K562 (cell line): Measurements from ENCODE around the gene NFKBIB. TPM values are rescaled to one million over a fixed set of nuclear protein-coding genes. Genes with fewer than 3 reads are reported as not detected.

Source experiments
- ARNT ChIP-seq, 2 experiments: fragments of 450-650 bp; IDR thresholded peaks; 2 replicates each; pipeline ENCODE4 v1.6.1; 2016; ENCODE audit warnings: mild to moderate bottlenecking in 1 of 2
- BCL6 ChIP-seq: fragments of 250-450 bp; sonication (Bioruptor Pico); IDR thresholded peaks from 2 replicates; pipeline ENCODE4 v1.4.0; 2020
- CBX3 ChIP-seq, 2 experiments: IDR thresholded peaks; 1 replicate in 1 of 2; 2 replicates in 1 of 2; pipeline ENCODE4 v1.6.1; 2012; ENCODE audit warnings: inconsistent platforms in 2 of 2, low read length in 2 of 2, borderline replicate concordance in 1 of 2, control low read depth in 1 of 2
- E2F1 ChIP-seq: sonication (generic); formaldehyde crosslinking; IDR thresholded peaks from 2 replicates; pipeline ENCODE4 v1.8.1; 2023; ENCODE audit warnings: mild to moderate bottlenecking, missing genetic modification reagents, moderate library complexity
- ESRRA ChIP-seq: fragments of 450-650 bp; IDR thresholded peaks from 2 replicates; pipeline ENCODE4 v1.6.1; 2014; ENCODE audit warnings: low read depth, mild to moderate bottlenecking, moderate library complexity, borderline replicate concordance
- FOXA1 ChIP-seq: fragments of 450-650 bp; IDR thresholded peaks from 2 replicates; pipeline ENCODE4 v1.6.1; 2016; ENCODE audit warnings: mild to moderate bottlenecking, borderline replicate concordance
- HNRNPK ChIP-seq: fragments of 200-400 bp; formaldehyde crosslinking; IDR thresholded peaks from one replicate; pipeline ENCODE4 v1.6.1; 2018; ENCODE audit warnings: mild to moderate bottlenecking, low read depth, low read length; ENCODE audit not compliant: poor library complexity, severe bottlenecking
- ID3 ChIP-seq, 2 experiments: fragments of 250-450 bp in 1 of 2; fragments of 450-650 bp in 1 of 2; sonication (Bioruptor Pico) in 1 of 2; IDR thresholded peaks; 2 replicates each; pipeline versions ENCODE4 v1.6.1 to v1.8.0; 2016 to 2021; ENCODE audit warnings: mild to moderate bottlenecking in 2 of 2, moderate library complexity in 2 of 2, missing compliant biosample characterization in 1 of 2, missing genetic modification characterization in 1 of 2
- POLR2H ChIP-seq: IDR thresholded peaks from 2 replicates; pipeline ENCODE4 v1.6.1; 2016; ENCODE audit warnings: missing genetic modification characterization, low read depth, mild to moderate bottlenecking, control low read depth, missing compliant biosample characterization, moderate library complexity
- SMARCA4 ChIP-seq: fragments of 450-650 bp; IDR thresholded peaks from 2 replicates; pipeline ENCODE4 v1.6.1; 2016
- SMARCA5 ChIP-seq: fragments of 450-650 bp; IDR thresholded peaks from 2 replicates; pipeline ENCODE4 v1.6.1; 2016
- TBL1XR1 ChIP-seq, 2 experiments: IDR thresholded peaks; 2 replicates each; pipeline ENCODE4 v1.6.1; 2012; ENCODE audit warnings: improper control_type of control experiment in 2 of 2, low read length in 2 of 2, mild to moderate bottlenecking in 1 of 2
- THRA ChIP-seq: fragments of 450-650 bp; IDR thresholded peaks from 2 replicates; pipeline ENCODE4 v1.6.1; 2017; ENCODE audit warnings: mild to moderate bottlenecking, moderate library complexity
- TRIM24 ChIP-seq, 2 experiments: fragments of 450-650 bp; IDR thresholded peaks; 2 replicates each; pipeline ENCODE4 v1.6.1; 2016
- TSC22D4 ChIP-seq: fragments of 450-650 bp; IDR thresholded peaks from 2 replicates; pipeline ENCODE4 v1.6.1; 2016; ENCODE audit warnings: missing genetic modification characterization, missing biosample characterization, control low read depth
- ZBTB2 ChIP-seq: fragments of 450-650 bp; IDR thresholded peaks from 2 replicates; pipeline ENCODE4 v1.6.1; 2016; ENCODE audit warnings: antibody characterized with exemption
- ZBTB8A ChIP-seq: fragments of 450-650 bp; IDR thresholded peaks from 2 replicates; pipeline ENCODE4 v1.6.1; 2018; ENCODE audit warnings: mild to moderate bottlenecking, moderate library complexity; ENCODE audit not compliant: partially characterized antibody
- ZFP30 ChIP-seq: fragments of 250-450 bp; sonication (Bioruptor Pico); IDR thresholded peaks from 2 replicates; pipeline ENCODE4 v1.8.0; 2022; ENCODE audit warnings: moderate library complexity, mild to moderate bottlenecking, inconsistent platforms, borderline replicate concordance
- ZNF408 ChIP-seq: fragments of 250-450 bp; sonication (Bioruptor Pico); IDR thresholded peaks from 2 replicates; pipeline ENCODE4 v1.4.0; 2020; ENCODE audit warnings: low read depth, mild to moderate bottlenecking, moderate library complexity
- ZNF445 ChIP-seq: fragments of 250-450 bp; sonication (Bioruptor Pico); IDR thresholded peaks from 2 replicates; pipeline ENCODE4 v1.4.0; 2020; ENCODE audit warnings: low read depth, mild to moderate bottlenecking, moderate library complexity
- ZNF75A ChIP-seq: fragments of 450-650 bp; formaldehyde crosslinking; IDR thresholded peaks from 2 replicates; pipeline ENCODE4 v1.4.0; 2020; ENCODE audit warnings: mild to moderate bottlenecking
- ZNF77 ChIP-seq: fragments of 250-450 bp; sonication (Bioruptor Pico); IDR thresholded peaks from 2 replicates; pipeline ENCODE4 v1.5.0; 2020
- polyA plus RNA-seq, 8 experiments: library from polyadenylated mRNA; depleted of rRNA in 4 of 8; stranded (reverse) in 5 of 8; unstranded in 3 of 8; fragments of >200 nt; fragmentation: Nextera tagmentation in 2 of 8; fragmentation: Illumina TruSeq in 1 of 8; extraction: Ambion mirVana in 2 of 8; extraction: Trizol in 1 of 8; gene quantifications; 2 replicates each; pipeline versions ENCODE4 v1.2.1 to v1.2.3, GENCODE V29; 2011 to 2014; ENCODE audit warnings: inconsistent platforms in 1 of 8, missing spikeins in 1 of 8
- total RNA-seq, 7 experiments: library from RNA; depleted of rRNA in 6 of 7; stranded (reverse); fragments of >200 nt in 6 of 7; fragmentation: Illumina TruSeq in 2 of 7; extraction: Trizol in 2 of 7; gene quantifications; 2 replicates each; pipeline versions ENCODE4 v1.2.1 to v1.2.3, GENCODE V29; 2011 to 2021; ENCODE audit warnings: low replicate concordance in 1 of 7

Gene NFKBIB
- total and polyA plus RNA-seq, 9 of the 15 experiments (the other 6 are each of a cell fraction or from before 2014, with no cell fraction given): 1.5 to 44.9 (median 10.4) TPM

- TF ChIP-seq ZBTB2 (peak; percentile 47; the same call in 1 of the 2 replicates), ESRRA (peak; percentile 50), HNRNPK (no peak), TSC22D4 (no peak), ZNF77 (CRISPR knock-in tag) (no peak), ZNF75A (CRISPR knock-in tag) (no peak), CBX3 (IDR thresholded peaks at IDR 0.05; ENCODE audit: borderline replicate concordance in 1 of 2, low read length in 2 of 2) (peak in 1 of 2 experiments; percentile 18; a peak in 1 of 3 replicates), POLR2H (tag) (peak; percentile 70), ZNF445 (no peak), BCL6 (no peak), SMARCA4 (peak; percentile 52; the same call in 1 of the 2 replicates), THRA (no peak), FOXA1 (no peak), ZFP30 (CRISPR knock-in tag) (no peak), ZBTB8A (no peak), SMARCA5 (no peak), TRIM24 (IDR thresholded peaks at IDR 0.05) (no peak), ARNT (IDR thresholded peaks at IDR 0.05) (no peak), E2F1 (CRISPR knock-in tag) (no peak), ID3 (CRISPR knock-in tag; IDR thresholded peaks at IDR 0.05) (no peak), ID3 (tag; IDR thresholded peaks at IDR 0.05) (no peak), ZNF408 (CRISPR knock-in tag) (no peak), TBL1XR1 (IDR thresholded peaks at IDR 0.05; ENCODE audit: low read length in 2 of 2) (0 out of 4 replicates have a peak, but pooled peaks of 1 of the 2 experiments have one; percentile 14)
These were observed 48.0 kb upstream of the NFKBIB start (continued) for GRCh38 chr19:38851622-38852230.
